HG02981 (cell line): Measurements from ENCODE around the gene ZNF827.

ENCODE experiments used
- ATAC-seq: cut with Tn5 transposase; IDR thresholded peaks from one replicate; pipeline ENCODE4 v1.9.1; 2021; ENCODE audit warnings: mild to moderate bottlenecking, moderate library complexity; ENCODE audit not compliant: unreplicated experiment

ZNF827 gene, protein sequence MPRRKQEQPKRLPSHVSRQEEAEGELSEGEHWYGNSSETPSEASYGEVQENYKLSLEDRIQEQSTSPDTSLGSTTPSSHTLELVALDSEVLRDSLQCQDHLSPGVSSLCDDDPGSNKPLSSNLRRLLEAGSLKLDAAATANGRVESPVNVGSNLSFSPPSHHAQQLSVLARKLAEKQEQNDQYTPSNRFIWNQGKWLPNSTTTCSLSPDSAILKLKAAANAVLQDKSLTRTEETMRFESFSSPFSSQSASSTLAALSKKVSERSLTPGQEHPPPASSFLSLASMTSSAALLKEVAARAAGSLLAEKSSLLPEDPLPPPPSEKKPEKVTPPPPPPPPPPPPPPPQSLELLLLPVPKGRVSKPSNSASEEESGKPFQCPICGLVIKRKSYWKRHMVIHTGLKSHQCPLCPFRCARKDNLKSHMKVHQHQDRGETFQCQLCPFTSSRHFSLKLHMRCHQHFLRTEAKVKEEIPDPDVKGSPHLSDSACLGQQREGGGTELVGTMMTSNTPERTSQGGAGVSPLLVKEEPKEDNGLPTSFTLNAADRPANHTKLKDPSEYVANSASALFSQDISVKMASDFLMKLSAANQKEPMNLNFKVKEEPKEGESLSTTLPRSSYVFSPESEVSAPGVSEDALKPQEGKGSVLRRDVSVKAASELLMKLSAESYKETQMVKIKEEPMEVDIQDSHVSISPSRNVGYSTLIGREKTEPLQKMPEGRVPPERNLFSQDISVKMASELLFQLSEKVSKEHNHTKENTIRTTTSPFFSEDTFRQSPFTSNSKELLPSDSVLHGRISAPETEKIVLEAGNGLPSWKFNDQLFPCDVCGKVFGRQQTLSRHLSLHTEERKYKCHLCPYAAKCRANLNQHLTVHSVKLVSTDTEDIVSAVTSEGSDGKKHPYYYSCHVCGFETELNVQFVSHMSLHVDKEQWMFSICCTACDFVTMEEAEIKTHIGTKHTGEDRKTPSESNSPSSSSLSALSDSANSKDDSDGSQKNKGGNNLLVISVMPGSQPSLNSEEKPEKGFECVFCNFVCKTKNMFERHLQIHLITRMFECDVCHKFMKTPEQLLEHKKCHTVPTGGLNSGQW

DNA sequence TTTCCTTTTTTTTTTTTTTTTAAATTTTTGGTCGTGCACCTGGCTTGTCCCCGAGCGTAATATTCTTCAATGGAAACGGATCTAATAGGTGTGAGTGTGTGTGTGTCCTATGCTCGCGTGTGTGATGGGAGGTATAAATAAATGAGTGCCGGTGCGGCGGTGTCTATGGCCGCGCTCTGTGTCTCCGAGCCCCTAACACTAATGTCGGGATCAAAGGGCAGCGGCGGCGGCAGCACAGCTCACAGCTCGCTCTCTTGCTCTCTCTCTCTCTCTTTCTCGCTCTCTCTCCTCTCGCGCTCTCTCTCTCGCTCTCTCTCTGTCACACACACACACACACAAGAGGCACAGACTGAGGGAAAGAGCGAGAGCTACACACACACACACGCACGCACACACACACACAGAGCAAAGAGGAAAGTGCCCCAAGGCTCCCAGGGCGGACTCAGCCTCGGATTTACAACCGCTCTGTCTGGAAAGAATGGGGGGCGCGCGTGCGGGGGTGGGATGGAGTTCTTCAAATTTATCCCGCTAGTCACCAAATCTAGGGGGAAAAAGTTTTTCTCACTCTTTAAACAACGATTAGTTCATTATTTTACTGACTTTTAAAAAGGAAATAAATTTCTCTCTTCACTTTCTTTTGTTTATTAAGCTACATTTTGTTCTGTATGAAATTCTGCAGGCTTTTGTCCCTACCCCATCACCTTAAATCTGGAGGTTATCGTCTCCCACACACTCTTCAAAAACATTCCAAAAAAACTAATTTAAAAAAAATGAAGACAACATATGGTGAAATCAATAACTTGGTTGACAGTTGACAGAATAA is at the start of gene ZNF827:
Gene ZNF827, minus strand, starts transcription at position 206 of the 823 bp plus-strand sequence. CDS start 416 bp downstream, outside the sequence.
- no peak for ATAC-seq

DNA sequence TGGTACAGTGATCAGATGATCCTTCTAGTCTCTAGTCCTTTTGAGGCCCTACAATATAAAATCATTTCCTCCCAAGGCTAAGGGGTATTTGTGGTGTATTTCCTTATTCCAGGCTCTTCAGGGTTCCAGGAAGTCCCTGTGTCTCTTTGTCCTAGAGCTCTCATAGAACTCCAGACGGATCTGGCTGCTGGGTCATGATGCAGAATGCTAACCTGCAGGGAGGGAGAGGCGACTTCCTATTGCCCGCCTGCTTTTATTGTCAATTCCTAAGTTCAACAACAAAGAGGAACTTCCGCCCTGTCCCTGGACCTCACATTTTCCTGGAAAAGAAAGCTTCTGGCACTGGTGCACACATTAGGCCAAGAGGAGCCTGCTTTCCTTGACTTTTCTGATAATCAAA is 45.9 kb upstream of the ZNF827 start:
- ATAC-seq, result no peak

DNA sequence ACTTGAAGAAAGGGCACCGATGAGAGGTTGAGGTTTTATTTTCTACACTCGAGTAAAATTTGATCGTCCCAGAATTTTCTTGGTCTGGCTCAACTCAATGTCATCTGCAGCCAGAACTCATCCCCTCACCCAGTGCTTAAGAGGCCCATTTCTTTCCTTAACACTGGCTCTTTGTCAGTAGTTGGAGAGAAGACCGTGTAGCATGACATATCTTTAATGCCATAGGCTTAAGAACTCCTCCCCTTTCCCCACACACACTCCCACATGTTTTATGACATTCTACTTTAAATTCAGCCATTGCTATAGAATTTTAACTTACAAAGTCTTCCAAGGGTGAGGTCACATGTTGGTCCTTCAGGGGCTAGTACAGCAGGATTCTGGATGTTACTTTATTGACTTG is 44.2 kb upstream of the ZNF827 start:
- ATAC-seq, result no peak

DNA sequence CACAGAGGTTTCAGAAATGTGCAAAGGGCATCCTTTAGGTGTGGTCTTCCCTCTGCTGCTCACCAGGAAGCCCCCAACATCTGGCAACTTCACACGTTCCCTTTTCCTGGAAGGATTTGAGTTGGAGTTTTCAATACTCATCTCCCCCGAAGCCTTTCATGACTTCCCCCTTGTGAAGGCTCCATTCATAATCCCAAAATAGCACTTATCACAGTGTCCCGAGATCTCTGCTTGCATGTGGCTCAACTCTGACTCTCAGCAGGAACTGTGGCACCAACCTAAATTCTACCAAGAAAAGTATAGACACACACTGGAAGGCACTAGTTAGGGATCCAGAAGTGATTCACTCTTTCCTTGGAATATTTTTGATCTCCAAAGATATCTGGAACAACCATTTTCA is 40.5 kb upstream of the ZNF827 start:
- ATAC-seq, result no peak

DNA sequence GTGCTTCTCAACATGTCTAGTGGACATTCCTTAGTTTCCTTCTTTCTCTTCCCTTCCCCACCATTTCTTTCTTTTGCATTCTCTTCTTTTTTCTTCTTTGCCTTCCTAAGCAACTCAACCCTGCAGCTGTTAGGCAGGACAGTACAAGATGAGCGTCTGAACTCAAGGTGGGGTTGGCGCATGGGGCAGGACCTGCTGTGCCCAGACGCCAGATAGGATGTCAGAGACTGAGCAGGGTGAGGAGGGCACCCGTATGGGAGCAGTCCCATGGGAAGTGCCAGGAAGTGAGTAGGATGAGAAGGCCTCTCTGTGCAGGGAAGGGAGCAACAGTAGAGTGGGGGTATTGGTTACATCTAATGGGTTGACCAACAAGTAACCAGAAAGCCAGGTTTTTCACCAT is 38.1 kb upstream of the ZNF827 start:
- ATAC-seq, result no peak

DNA sequence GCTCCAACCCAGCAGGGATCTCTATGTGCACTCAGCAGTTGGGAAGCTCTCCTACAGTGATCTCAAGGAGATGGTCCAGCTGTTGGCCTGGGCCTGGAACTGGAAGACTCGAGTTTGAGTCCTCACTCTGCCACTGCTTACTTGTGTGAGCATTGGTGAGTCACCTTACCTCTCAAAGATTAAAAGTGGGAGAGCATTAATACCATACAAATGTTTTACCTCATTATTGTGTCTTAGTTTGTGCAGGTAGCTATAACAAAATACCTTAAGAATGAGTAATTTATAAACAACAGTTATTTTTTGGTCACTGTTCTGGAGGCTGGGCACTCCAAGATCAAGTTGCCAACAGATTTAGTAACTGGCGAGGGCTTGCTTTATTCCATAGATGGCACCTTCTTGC is 21.4 kb upstream of the ZNF827 start:
- no peak for ATAC-seq

DNA sequence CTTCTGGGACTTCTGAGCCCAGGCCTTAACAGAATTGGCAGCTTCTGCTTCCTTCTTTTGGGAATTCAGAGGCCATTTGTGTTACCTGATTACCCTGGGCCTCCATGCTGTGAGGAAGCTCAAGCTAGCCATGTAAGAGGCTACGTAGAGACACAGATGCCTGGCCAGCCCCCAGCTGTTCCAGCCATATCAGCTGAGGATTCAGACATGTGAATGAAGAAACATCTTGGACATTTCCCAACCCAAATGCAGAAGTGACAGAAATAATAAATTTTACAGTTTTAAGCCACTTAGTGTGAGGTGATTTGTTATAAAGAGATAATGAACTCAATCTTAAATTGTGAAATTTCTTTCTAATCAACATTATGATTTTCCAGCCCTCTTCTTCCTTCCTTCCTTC is 18.7 kb upstream of the ZNF827 start:
- ATAC-seq, result no peak

DNA sequence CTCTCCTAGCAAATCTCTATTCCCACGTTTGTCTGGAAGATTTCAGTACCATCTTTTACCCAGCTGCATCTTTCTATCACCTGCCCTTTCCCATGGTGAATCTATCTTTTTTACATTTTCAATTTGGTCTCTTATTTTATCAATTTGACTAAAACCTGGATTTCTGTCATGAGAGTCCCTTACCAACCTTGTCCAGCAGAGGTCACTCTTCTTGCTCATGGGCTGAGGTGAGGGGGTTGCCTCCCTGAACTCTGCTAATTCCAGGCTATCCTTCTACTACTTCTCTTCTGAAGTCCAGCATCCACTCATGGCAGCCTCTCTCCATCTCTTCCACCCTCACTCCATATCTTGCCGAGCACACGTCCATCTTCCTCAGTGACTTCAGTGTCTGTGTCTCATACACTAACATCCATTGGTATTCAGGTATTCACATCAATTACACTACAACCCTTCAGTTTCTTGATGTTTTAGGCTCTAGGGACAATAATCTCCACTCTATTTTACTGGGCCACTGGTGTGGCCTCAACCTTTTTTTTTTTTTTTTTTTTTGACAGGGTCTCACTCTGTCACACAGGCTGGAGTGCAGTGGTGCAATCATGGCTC is 17.8 kb upstream of the ZNF827 start:
- ATAC-seq, result peak; percentile 66

DNA sequence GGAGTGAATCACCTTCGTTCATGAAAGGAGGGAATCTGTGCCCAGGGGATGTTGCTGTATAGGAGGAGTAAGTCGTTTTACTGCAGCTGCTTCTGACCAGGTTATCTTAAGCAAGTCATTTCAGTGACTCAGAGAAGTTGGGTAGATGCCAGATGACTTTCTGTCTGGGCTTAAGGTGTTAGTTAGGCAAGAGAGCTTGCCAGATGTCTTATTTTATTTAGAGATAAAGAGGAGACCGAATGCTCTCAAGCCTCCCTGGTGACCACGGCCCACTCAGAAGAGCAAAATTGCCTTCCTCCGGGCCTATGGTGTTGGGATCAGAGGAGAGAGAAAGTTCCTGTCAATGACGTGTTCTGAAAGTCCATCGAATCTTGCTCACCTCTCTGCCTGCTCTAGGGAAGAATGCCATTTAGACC is 16.3 kb upstream of the ZNF827 start:
- no peak for ATAC-seq

DNA sequence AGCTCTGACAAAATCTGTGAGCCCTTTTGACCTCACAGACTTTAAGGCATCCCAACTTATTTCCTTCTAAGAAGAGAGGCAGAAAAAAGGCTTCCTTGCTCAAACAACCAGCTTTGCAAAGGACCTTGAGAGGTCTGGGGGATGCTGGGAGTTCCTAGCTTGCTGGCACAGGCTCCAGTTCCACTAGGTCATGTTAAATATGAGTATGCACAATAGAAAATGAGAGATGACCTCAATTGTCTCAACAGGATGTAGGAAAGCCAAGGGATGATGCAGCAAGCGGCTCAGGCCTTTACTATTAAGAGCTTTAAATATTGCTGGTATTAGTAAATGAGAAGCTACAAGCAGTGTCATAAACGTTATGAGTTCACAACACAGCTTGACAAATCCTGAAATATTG is 13.3 kb upstream of the ZNF827 start:
- no peak for ATAC-seq

DNA sequence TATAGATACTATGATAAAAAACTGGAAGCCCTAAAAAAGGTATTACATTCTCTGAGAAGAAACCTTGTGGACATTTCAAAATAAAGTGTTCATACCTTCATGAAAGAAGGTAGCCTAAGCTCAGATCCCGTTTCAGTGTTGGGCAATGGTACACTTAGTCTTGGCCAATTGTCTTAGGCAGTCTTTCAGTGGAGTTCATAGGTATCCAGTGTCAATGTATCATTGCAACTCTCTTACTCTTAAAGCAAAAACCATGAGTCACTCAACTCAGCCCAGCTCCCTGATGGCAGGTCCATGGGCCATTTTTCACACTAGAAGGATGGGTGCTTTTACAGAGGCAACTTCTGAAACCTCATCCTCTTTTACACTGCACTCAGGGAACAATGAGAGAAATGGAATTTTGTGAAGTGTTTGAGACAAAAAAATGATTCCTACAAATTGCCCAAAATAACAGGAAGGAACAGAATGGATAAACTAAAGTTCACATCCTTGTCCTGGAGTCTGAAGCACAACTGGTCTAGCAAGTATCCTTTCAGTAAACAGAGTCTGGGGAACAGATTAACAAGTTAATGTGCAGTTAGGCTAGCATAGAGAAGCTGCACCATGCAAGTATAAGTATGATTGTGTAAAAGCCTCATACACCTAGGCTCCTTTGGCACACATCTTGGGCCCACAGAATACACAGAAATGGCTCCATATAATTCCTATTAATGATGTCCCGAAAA is 7.0 kb upstream of the ZNF827 start:
- ATAC-seq, result no peak

DNA sequence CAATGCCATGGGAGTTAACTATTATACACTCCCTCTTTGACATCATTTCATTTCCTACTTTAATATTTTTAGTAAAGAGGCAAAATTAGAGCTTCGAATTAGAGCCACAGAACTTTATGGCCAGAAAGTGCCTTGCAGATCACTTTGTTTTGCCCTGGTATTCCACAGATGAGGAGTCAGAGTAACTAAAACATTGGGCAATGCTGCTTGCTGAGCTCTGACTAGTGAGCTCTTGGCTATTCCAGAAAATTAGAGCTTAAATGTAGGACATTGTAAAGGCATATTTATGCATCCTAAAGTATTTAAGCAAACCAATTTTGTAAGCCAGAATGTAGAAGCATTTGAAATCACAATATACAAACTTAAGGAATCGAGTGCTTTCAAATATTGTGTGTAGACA is 6.3 kb upstream of the ZNF827 start:
- ATAC-seq, result no peak

DNA sequence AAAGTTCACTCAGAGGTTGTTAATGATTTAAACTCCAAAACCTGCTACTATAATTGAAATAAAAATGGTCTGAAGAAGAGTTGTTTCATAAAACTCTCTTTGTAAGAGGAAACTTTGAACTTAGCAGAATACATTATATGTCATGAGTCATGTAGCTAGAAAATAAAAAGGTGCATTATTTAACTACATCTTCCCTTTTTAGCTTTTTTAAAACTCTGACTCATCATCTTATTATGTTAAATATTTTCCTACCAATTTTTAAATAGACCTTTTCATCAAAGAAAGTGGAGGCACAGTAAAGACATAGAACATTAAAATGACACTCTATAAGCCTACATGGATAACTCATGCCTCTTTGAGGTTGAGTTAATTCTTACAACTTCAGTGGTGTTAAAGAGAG is 1.2 kb upstream of the ZNF827 start:
- ATAC-seq, result no peak

DNA sequence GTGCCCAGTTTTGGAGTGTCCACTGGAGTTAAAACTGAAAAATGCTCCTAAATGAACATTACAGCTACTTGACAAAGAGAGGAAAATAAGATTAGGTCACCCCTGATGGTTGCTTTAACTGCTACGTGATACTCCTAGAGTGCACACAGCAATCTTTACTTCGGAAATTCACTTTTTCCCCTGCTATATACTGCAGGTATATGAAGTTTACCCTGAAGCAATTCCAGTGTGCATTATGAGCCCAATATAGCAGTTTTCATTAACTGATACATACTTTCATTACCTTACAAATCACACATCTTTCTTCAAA is 773 bp upstream of the ZNF827 start:
- ATAC-seq, result no peak

DNA sequence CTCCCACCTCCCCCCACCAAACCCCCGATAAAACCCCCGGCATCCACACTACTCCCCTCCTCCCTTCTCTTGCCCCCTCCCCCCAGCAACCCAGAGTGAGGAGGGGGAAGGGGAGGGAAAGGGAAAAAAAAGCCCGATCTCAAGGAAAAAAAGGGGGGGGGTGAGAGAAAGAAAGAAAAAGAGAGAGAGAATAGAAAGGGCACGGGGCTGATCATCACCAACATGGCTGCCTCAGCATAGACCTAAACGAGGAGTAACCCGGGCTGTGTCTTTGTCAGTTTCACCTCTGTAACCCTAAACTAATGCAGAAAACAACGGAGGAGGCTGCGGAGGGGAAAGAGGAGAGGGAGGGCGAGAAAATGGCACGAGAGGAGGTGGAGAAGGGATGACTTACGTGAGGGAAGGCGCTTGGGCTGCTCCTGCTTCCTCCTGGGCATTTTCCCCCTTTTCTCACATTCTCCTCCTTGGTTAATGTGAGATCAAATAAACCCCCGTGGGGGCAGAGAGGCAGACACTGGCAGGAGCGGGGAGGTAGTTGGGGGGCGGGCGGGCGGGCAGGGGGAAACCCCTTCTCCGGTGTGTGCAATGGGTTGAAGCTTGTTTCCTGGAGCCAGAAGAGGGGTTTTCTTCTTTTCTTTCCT is 532 bp downstream of the ZNF827 start:
- no peak for ATAC-seq

DNA sequence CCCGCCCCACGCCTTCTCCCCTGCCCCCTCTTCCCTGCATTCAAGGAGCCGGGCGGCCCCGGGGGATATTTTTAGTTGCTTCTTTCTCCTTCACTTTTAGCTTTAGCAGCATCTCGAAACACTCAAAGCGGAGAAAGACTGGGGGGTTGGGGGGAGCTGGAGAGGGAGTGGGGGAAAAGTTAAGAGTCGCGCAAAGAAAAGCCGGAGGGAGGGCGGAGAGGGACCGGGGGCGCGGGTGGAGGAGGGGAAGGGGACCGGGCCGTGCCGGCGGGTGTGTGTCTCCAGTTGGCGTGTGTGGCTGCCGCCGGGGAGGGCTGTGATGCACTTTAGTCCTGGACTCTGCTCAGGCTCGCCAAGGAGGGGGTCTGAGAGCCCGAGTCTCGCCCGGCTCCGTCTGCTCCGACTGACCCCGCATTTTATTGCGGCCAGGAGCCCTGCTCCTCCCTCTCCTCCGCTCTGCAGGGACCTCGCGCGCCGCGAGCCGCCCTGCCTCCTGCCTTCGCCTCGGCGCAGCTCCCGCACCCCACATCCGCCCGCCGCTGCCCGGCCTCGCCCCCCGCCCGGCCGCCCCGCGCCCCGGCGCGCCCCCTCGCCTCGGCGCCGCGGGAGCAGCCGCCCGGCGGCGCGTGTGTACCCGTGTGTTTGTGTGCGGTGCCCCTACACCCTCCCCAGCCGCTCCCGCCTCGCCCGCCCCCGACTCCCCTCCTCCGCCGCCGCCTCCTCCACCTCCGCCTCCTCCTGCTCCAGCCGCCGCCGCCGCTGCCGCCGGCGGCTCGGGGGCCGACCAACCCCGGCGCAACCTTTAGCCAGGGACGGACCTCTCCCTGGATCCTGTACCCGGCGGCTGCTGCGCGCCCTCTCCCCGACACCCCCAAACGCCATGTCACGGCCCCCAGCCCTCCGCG is 1.4 kb downstream of the ZNF827 start:
- ATAC-seq, result no peak

DNA sequence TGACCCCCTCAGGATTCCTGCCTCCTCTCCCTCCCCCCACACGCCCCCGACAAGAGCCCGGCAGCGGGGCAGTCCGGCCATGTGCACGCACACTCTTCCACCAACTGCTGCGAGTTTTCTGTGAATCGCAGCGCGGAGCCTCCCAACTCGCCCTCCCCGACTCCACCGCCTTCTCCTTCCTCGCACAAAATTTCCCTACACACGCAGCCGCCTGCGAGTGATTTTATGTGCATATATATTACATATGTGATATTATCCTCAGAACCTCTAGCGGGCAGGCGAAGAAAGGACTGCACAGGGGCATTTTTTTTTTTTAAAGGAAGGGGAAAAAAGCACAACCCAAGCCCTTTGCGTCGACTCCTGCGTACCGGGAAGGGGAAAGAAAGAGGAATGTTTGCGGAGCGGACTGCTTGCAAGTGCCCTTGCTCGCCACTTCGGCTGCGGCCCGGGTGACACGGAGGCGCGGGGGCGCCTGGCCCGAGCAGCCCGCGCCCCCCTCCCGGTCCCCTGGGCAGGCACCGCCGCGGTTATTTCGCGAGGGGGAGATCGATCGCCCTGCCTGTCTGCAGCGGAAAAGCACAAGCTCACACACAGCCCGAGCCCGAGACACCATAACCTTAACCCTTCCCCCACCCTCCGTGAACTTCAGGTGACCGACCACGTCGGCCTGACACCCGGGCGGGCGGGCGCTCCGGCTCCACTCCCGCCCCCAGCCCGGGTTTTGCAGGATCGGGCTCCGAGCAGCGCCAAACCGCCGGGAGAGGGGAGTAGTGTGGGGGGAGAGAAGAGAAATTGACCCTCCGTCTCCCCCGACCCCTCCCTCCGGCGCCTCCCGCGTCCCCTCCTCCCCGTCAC is 2.3 kb downstream of the ZNF827 start:
- ATAC-seq, result peak; percentile 51
